GM12801 (cell line): ENCODE results near the gene DNAH10.

ENCODE experiments used
- CTCF ChIP-seq: IDR thresholded peaks from one replicate; pipeline ENCODE4 v1.5.1; 2011; ENCODE audit warnings: control low read depth; ENCODE audit not compliant: insufficient read length; ENCODE audit errors: extremely low read depth

Gene DNAH10

GRCh38 chr12:123748161-123748560 lies 13.9 kb upstream of the DNAH10 start:
- no peak for TF ChIP-seq CTCF

GRCh38 chr12:123748661-123749060 lies 13.4 kb upstream of the DNAH10 start:
- no peak for TF ChIP-seq CTCF

- TF ChIP-seq CTCF, result no peak
These were observed 12.7 kb upstream of the DNAH10 start for GRCh38 chr12:123749355-123749754.

- no peak for TF ChIP-seq CTCF
These were observed 11.9 kb upstream of the DNAH10 start for GRCh38 chr12:123750159-123750656.

GRCh38 chr12:123752046-123752445 lies 10.1 kb upstream of the DNAH10 start:
- TF ChIP-seq CTCF, result no peak

- no peak for TF ChIP-seq CTCF
These were observed 7.9 kb upstream of the DNAH10 start for GRCh38 chr12:123754041-123754772.

- no peak for TF ChIP-seq CTCF
These were observed 4.5 kb upstream of the DNAH10 start for GRCh38 chr12:123757561-123757960.
